IMR-90 (cell line): ENCODE measurements around the gene HCN3. TPM values are rescaled to one million over a fixed set of nuclear protein-coding genes. Genes with fewer than 3 reads are reported as not detected.

ENCODE experiments used
- ATAC-seq: fragments of 200-7000 bp; cut with Tn5 transposase; 2 replicates; pipeline ENCODE4 v1.9.1; 2020; ENCODE audit warnings: low read depth, mild to moderate bottlenecking, moderate library complexity
- BruUV-seq: library from RNA; stranded (reverse); fragments of 400-500 nt; replicated peaks from 2 replicates; lab custom pipeline; 2021; lab: Mats Ljungman, UMichigan
- CTCF ChIA-PET: fragments of 300-600 bp; formaldehyde crosslinking; extraction: SDS; loops from one replicate; lab custom pipeline; 2021; ENCODE audit warnings: antibody characterized with exemption; lab: Yijun Ruan, JAX
- POLR2A ChIA-PET: fragments of 300-600 bp; sonication (Branson Sonifier 250); formaldehyde crosslinking; loops from one replicate; lab custom pipeline; 2022; ENCODE audit warnings: antibody characterized with exemption; ENCODE audit not compliant: unreplicated experiment; lab: Charles Lee
- DNase-seq: peaks from one replicate; pipeline ENCODE4 v3.0.0; 2013
- H2AFZ ChIP-seq: replicated peaks from 2 replicates; pipeline ENCODE3; 2013; ENCODE audit warnings: low read length, mild to moderate bottlenecking; ENCODE audit not compliant: poor library complexity
- H2AK5ac ChIP-seq: 2 replicates; pipeline ENCODE4 v1.6.1; 2013; ENCODE audit warnings: low read depth, low read length, inconsistent platforms
- H2AK9ac ChIP-seq: replicated peaks from 2 replicates; pipeline ENCODE3; 2013; ENCODE audit warnings: mild to moderate bottlenecking, low read depth, low read length, moderate library complexity; ENCODE audit not compliant: poor library complexity
- H2BK120ac ChIP-seq: 2 replicates; pipeline ENCODE4 v1.6.1; 2013; ENCODE audit warnings: low read depth, low read length, inconsistent platforms
- H2BK15ac ChIP-seq: 3 replicates; pipeline ENCODE4 v1.6.1; 2013; ENCODE audit warnings: low read depth, low read length, inconsistent platforms
- H2BK20ac ChIP-seq: 2 replicates; pipeline ENCODE4 v1.6.1; 2013; ENCODE audit warnings: low read depth, mild to moderate bottlenecking, inconsistent platforms, low read length, moderate library complexity
- H2BK5ac ChIP-seq: 2 replicates; pipeline ENCODE4 v1.6.1; 2013; ENCODE audit warnings: mild to moderate bottlenecking, low read depth, low read length, inconsistent platforms; ENCODE audit not compliant: poor library complexity, severe bottlenecking
- H3K14ac ChIP-seq: replicated peaks from 2 replicates; pipeline ENCODE4 v1.6.1; 2013; ENCODE audit warnings: low read depth, low read length, inconsistent platforms
- H3K18ac ChIP-seq: 2 replicates; pipeline ENCODE4 v1.6.1; 2013; ENCODE audit warnings: low read depth, low read length, control low read depth
- H3K23ac ChIP-seq: 2 replicates; pipeline ENCODE4 v1.6.1; 2013; ENCODE audit warnings: low read depth, low read length, inconsistent platforms
- H3K27ac ChIP-seq: 2 replicates; pipeline ENCODE4 v1.5.1; 2013; ENCODE audit warnings: mild to moderate bottlenecking, control low read depth, low read length; ENCODE audit not compliant: insufficient read depth
- H3K27me3 ChIP-seq: 2 replicates; pipeline ENCODE4 v1.6.1; 2013; ENCODE audit warnings: low read length; ENCODE audit not compliant: control insufficient read depth, insufficient read depth
- H3K36me3 ChIP-seq: 2 replicates; pipeline ENCODE4 v1.6.1; 2013; ENCODE audit warnings: low read length, mixed read lengths; ENCODE audit not compliant: control insufficient read depth, insufficient read depth
- H3K4ac ChIP-seq: 2 replicates; pipeline ENCODE4 v1.6.1; 2013; ENCODE audit warnings: low read depth, low read length, inconsistent platforms
- H3K4me1 ChIP-seq: 2 replicates; pipeline ENCODE4 v1.6.1; 2013; ENCODE audit warnings: low read length, mixed read lengths; ENCODE audit not compliant: control insufficient read depth, insufficient read depth
- H3K4me2 ChIP-seq: 2 replicates; pipeline ENCODE4 v1.6.1; 2013; ENCODE audit warnings: low read depth, mild to moderate bottlenecking, control low read depth, low read length, moderate library complexity
- H3K4me3 ChIP-seq: 2 replicates; pipeline ENCODE4 v1.5.1; 2013; ENCODE audit warnings: low read depth, mild to moderate bottlenecking, control low read depth, low read length, moderate library complexity; ENCODE audit not compliant: insufficient read depth
- H3K56ac ChIP-seq: 2 replicates; pipeline ENCODE4 v1.6.1; 2013; ENCODE audit warnings: low read length, inconsistent platforms; ENCODE audit not compliant: insufficient read depth; ENCODE audit errors: extremely low read depth
- H3K79me1 ChIP-seq, 2 experiments: 2 replicates each; pipeline ENCODE4 v1.6.1; 2013; ENCODE audit warnings: low read length in 2 of 2, inconsistent platforms in 1 of 2, low read depth in 1 of 2
- H3K9ac ChIP-seq: 2 replicates; pipeline ENCODE4 v1.6.1; 2013; ENCODE audit warnings: low read depth, low read length, control low read depth
- H3K9me1 ChIP-seq: 2 replicates; pipeline ENCODE4 v1.6.1; 2013; ENCODE audit warnings: low read length, inconsistent platforms; ENCODE audit not compliant: insufficient read depth
- H3K9me3 ChIP-seq: 2 replicates; pipeline ENCODE4 v1.6.1; 2013; ENCODE audit warnings: low read length; ENCODE audit not compliant: control insufficient read depth, insufficient read depth
- H4K20me1 ChIP-seq: 2 replicates; pipeline ENCODE4 v1.6.1; 2013; ENCODE audit warnings: low read length, inconsistent platforms; ENCODE audit not compliant: insufficient read depth
- H4K5ac ChIP-seq: 2 replicates; pipeline ENCODE4 v1.6.1; 2013; ENCODE audit warnings: mild to moderate bottlenecking, low read depth, low read length, control low read depth
- H4K8ac ChIP-seq, 2 experiments: 2 replicates each; pipeline ENCODE4 v1.6.1; 2013; ENCODE audit warnings: low read depth in 2 of 2, low read length in 2 of 2, control low read depth in 1 of 2, inconsistent platforms in 1 of 2
- H4K91ac ChIP-seq: 2 replicates; pipeline ENCODE4 v1.6.1; 2013; ENCODE audit warnings: low read depth, low read length, inconsistent platforms; ENCODE audit not compliant: insufficient read depth
- FOS ChIP-seq: fragments of 150-350 bp; IDR thresholded peaks from 2 replicates; pipeline ENCODE4 v1.6.1; 2016; ENCODE audit warnings: low read depth, low read length
- MAZ ChIP-seq: IDR thresholded peaks from 2 replicates; pipeline ENCODE4 v1.6.1; 2012; ENCODE audit warnings: low read depth, mild to moderate bottlenecking, low read length, improper control_type of control experiment, moderate library complexity, borderline replicate concordance
- MXI1 ChIP-seq: IDR thresholded peaks from 2 replicates; pipeline ENCODE4 v1.6.1; 2012; ENCODE audit warnings: low read depth, mild to moderate bottlenecking, low read length, moderate library complexity, borderline replicate concordance
- POLR2A ChIP-seq: IDR thresholded peaks from 2 replicates; pipeline ENCODE4 v1.6.1; 2012; ENCODE audit warnings: mild to moderate bottlenecking, low read depth, low read length
- RAD21 ChIP-seq: IDR thresholded peaks from 2 replicates; pipeline ENCODE4 v1.6.1; 2012; ENCODE audit warnings: low read length, improper control_type of control experiment
- RCOR1 ChIP-seq: IDR thresholded peaks from 2 replicates; pipeline ENCODE4 v1.6.1; 2012; ENCODE audit warnings: mild to moderate bottlenecking, low read length, improper control_type of control experiment; ENCODE audit not compliant: insufficient replicate concordance
- RFX5 ChIP-seq: IDR thresholded peaks from 2 replicates; pipeline ENCODE4 v1.8.0; 2012; ENCODE audit warnings: low read depth, mild to moderate bottlenecking, low read length, moderate library complexity
- USF2 ChIP-seq: fragments of 150-350 bp; IDR thresholded peaks from 2 replicates; pipeline ENCODE4 v1.6.1; 2017; ENCODE audit warnings: mild to moderate bottlenecking, antibody characterized with exemption, low read length, low read depth
- WGBS, 2 experiments: methylation state at CpG; one replicate each; pipeline versions ENCODE4 v1.1.5 to v1.1.7; 2013; ENCODE audit warnings: missing lambda C conversion rate in 2 of 2; ENCODE audit not compliant: insufficient read length in 1 of 2; ENCODE audit errors: extremely low coverage in 2 of 2; 5-methylcytosine and 5-hydroxymethylcytosine counted together
- dilution Hi-C: fragments of 300-500 bp; cut with HindIII; formaldehyde crosslinking; loops from one replicate; pipeline ENCODE4 v1.14.3; 2018; ENCODE audit warnings: low sequenced_read_pairs; ENCODE audit not compliant: unreplicated experiment
- in situ Hi-C: fragments of 300-500 bp; cut with MboI; formaldehyde crosslinking; loops from 3 replicates; pipeline ENCODE4 v1.14.3; 2019; ENCODE audit warnings: low sequenced_read_pairs, inconsistent platforms, mixed read lengths
- intact Hi-C: fragments of 100-400 bp; cut with micrococcal nuclease; formaldehyde crosslinking; loops from 2 replicates; pipeline ENCODE4 v1.10.0; 2022
- polyA plus RNA-seq, 3 experiments: library from polyadenylated mRNA; depleted of rRNA; stranded (reverse); fragments of >200 nt; gene quantifications; 2 replicates each; pipeline ENCODE4 v1.2.3, GENCODE V29; 2012; ENCODE audit warnings: low replicate concordance in 1 of 3
- total RNA-seq: library from RNA; depleted of rRNA; stranded (reverse); fragments of >200 nt; gene quantifications from 2 replicates; pipeline ENCODE4 v1.2.3, GENCODE V29; 2012

Gene HCN3
- total and polyA plus RNA-seq, 2 of the 4 experiments (the other 2 are of a cell fraction): 0.36 to 2.7 TPM

GRCh38 chr1:155324037-155324716 is 46.9 kb downstream of the HCN3 start:
- H3K9me1 ChIP-seq: peaks cover 16% of the 10 kb centered on the region; the same call in 1 of the 2 replicates
- peak overlapping the region; percentile 99 for H2AK9ac ChIP-seq
- in situ Hi-C loops: no loop called here
- TF ChIP-seq USF2 (peak; percentile 99), RFX5 (no peak), FOS (peak; percentile 46; the same call in 1 of the 2 replicates), MXI1 (peak; percentile 70; the same call in 1 of the 2 replicates), RCOR1 (no peak), MAZ (peak; percentile 72; the same call in 1 of the 2 replicates), POLR2A (peak; percentile 64), RAD21 (no peak)
- no peak overlapping the region for H2BK20ac ChIP-seq
- H2BK120ac ChIP-seq: peak overlapping the region; percentile 48; the same call in 1 of the 2 replicates
- peak overlapping the region; percentile 44; the same call in 1 of the 2 replicates for H3K18ac ChIP-seq
- H3K23ac ChIP-seq: peak overlapping the region; percentile 84; the same call in 1 of the 2 replicates
- CTCF ChIA-PET: interaction anchor here (0.6 to 1.6 kb wide), 4 partner anchors 13 to 383 kb away, joined by 3 to 5 read pairs (median 4); no protein-coding TSS in a partner anchor
- H2BK5ac ChIP-seq: peak overlapping the region; percentile 81
- H3K14ac ChIP-seq: peak overlapping the region; percentile 79
- peaks cover 9 to 59% of the 10 kb centered on the region in 2 experiments for H3K79me1 ChIP-seq
- peak overlapping the region; percentile 85 for H4K91ac ChIP-seq
- H3K27me3 ChIP-seq: no peaks in the 10 kb centered on the region
- peak overlapping the region; percentile 80 for H3K9ac ChIP-seq
- H4K8ac ChIP-seq: peak overlapping the region; percentile 51 to 92; a peak in 3 of 4 replicates
- peak overlapping the region; percentile 95 for H3K4me2 ChIP-seq
- ATAC-seq: peak; percentile 73
- H2AK5ac ChIP-seq: peak overlapping the region; percentile 57
- H4K20me1 ChIP-seq: peaks cover 25% of the 10 kb centered on the region
- dilution Hi-C loops: no loop called here
- H3K4me3 ChIP-seq: peak overlapping the region; percentile 58
- POLR2A ChIA-PET: interaction anchor here (0.6 to 1.0 kb wide), 2 partner anchors 9 to 80 kb away, joined by 3 to 5 read pairs; no protein-coding TSS in a partner anchor
- no peaks in the 10 kb centered on the region for H3K9me3 ChIP-seq
- peak overlapping the region; percentile 95 for H3K27ac ChIP-seq
- H4K5ac ChIP-seq: peak overlapping the region; percentile 67
- no CpG with 5 or more reads among the region's 44 CpGs for WGBS, 2 experiments
- DNase-seq: peak; percentile 93
- H3K4me1 ChIP-seq: peaks cover 18% of the 10 kb centered on the region; the same call in 1 of the 2 replicates
- peaks cover 18% of the 10 kb centered on the region for H3K36me3 ChIP-seq
- H2BK15ac ChIP-seq: 0 out of 3 replicates have a peak overlapping the region, but pooled peaks have one; percentile 38
- peak overlapping the region; percentile 98 for H2AFZ ChIP-seq
- no TSS peak for BruUV-seq
- intact Hi-C loops: loop anchor here (5.0 to 10.0 kb wide), 3 partner anchors 119 to 323 kb away; partner anchors contain the start of genes MTX1 and THBS3
- H3K56ac ChIP-seq: peak overlapping the region; percentile 60
- H3K4ac ChIP-seq: peak overlapping the region; percentile 96
